Measurements from ENCODE around the gene TCF25.
"Not testable (repeated sequence)": the region's sequence is repeated elsewhere in the genome, so short reads cannot be mapped to it uniquely, and the experiment has no call there.

Gene TCF25

DNA sequence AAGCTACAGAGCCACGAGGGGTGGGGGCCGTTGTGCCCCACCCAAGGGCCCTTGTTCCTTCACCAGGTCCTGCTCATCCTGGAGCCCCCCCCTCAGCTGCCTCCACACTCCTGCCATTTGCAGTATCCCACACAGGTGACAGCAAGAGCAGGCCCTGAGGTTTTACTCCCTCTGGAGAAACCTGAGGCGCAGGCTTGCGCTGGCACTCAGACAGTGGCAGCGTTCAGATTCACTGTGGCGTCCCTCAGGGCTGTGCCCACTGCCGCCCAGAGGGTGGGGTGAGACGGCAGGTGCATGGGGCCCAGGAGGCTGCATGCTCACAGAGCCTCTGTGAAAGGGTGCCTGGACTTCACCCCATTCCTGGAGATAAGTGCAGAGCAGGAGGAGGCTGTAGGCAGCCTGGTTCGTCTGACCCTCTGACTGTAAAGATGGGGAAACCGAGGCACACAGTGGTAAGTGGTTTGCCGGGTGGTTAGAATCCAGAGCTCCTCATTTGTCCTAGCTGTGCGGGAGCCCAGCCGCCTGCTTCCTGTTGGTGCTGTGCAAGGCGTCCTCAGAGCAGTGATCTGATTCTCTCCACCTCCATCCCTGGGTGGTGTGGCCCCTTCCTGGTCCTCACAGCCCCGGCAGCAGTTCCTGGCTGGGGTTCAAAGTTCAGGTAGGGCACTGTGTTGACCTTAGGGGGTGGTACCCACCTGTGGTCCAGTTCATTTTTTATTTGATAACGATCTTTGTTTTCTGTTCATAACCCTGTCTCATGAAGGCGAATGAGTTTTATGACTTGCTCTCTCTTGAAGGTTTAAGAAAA lies 43.6 kb upstream of the TCF25 start:
- Histone ChIP-seq H3K9ac (ENCODE audit: low read depth, low read length, poor library complexity) (peak overlapping the region; percentile 21), H3K4me2 (ENCODE audit: insufficient read depth, low read length, poor library complexity, severe bottlenecking) (no peak overlapping the region), H2AFZ (ENCODE audit: low read length) (no peak overlapping the region), H3K79me1 (ENCODE audit: low read depth, low read length) (peaks cover 2% of the 10 kb centered on the region), H3K4ac (ENCODE audit: low read length) (no peak overlapping the region), H2AK5ac (ENCODE audit: low read depth, low read length) (no peak overlapping the region), H3K36me3 (replicated peaks in 1 of 2; ENCODE audit: control insufficient read depth in 2 of 2, insufficient read depth in 2 of 2, low read length in 2 of 2) (peaks cover 2 to 16% of the 10 kb centered on the region in 2 donors), H2BK5ac (ENCODE audit: low read length) (no peak overlapping the region), H3K18ac (ENCODE audit: low read length) (peak overlapping the region; percentile 17), H4K91ac (ENCODE audit: low read depth, low read length, poor library complexity) (no peak overlapping the region), H3K27ac (replicated peaks; ENCODE audit: low read length) (no peak overlapping the region), H2BK120ac (ENCODE audit: low read depth, low read length) (no peak overlapping the region), H3K23ac (ENCODE audit: low read depth, low read length, poor library complexity) (peak overlapping the region; percentile 61), H3K4me3 (ENCODE audit: low read length in 2 of 2) (peak overlapping the region; percentile 46 to 75), H4K8ac (ENCODE audit: low read depth, low read length) (no peak overlapping the region), H3K4me1 (ENCODE audit: control insufficient read depth in 2 of 2, insufficient read depth in 1 of 2, low read depth in 1 of 2, low read length in 2 of 2) (peaks cover 4 to 13% of the 10 kb centered on the region in 2 donors), H2BK15ac (ENCODE audit: low read length) (no peak overlapping the region), H3K14ac (ENCODE audit: low read length) (no peak overlapping the region), H3K27me3 (ENCODE audit: control insufficient read depth in 3 of 3, insufficient read depth in 3 of 3, low read depth in 1 of 3, low read length in 3 of 3) (no peaks in the 10 kb centered on the region), H3K9me3 (replicated peaks in 1 of 2; ENCODE audit: control insufficient read depth in 2 of 2, insufficient read depth in 1 of 2, low read depth in 1 of 2, low read length in 2 of 2) (peaks cover 3 to 5% of the 10 kb centered on the region in 2 donors), H2BK12ac (ENCODE audit: low read length) (no peak overlapping the region)
- DNase-seq (ENCODE audit: low spot score), result no peak
- no CpG with 5 or more reads among the region's 17 CpGs for WGBS, 2 donors (ENCODE audit: extremely low coverage in 2 of 2, insufficient read length in 2 of 2, insufficient replicate concordance in 1 of 2)

DNA sequence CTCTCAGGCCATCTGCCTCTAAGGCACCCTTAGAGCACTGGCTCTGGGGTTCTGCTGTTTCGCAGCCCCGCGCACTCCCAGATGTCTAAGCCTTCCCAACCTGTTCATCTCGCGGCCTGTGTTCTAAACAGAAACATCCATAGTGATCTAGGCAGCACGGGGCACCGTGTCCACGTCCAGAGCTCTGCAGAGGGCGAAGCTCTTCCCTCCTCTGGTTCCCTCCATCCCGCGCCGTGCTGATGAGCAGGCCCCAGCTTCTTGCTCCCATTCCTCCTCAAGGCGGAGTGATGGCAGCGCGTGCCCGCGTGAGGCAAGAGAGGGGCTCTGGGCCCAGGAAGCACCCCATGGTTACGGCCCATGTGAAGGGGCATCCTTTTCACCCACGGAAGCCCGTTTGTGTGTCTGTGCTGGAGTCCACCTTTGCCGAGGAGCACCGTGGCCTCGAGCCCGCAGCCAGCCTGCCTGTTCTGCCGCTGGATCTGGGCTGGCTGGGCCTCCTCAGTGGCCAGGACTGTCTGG lies 41.5 kb upstream of the TCF25 start:
- Histone ChIP-seq H4K8ac (ENCODE audit: low read depth, low read length) (no peak overlapping the region), H3K9me3 (replicated peaks in 1 of 2; ENCODE audit: control insufficient read depth in 2 of 2, insufficient read depth in 1 of 2, low read depth in 1 of 2, low read length in 2 of 2) (peaks cover 7 to 8% of the 10 kb centered on the region in 2 donors), H3K27ac (replicated peaks; ENCODE audit: low read length) (no peak overlapping the region), H3K23ac (ENCODE audit: low read depth, low read length, poor library complexity) (peak overlapping the region; percentile 73), H3K14ac (ENCODE audit: low read length) (peak overlapping the region; percentile 21), H2BK5ac (ENCODE audit: low read length) (no peak overlapping the region), H3K4me1 (ENCODE audit: control insufficient read depth in 2 of 2, insufficient read depth in 1 of 2, low read depth in 1 of 2, low read length in 2 of 2) (peaks cover 4 to 13% of the 10 kb centered on the region in 2 donors), H3K36me3 (replicated peaks in 1 of 2; ENCODE audit: control insufficient read depth in 2 of 2, insufficient read depth in 2 of 2, low read length in 2 of 2) (peaks cover 4 to 29% of the 10 kb centered on the region in 2 donors), H2BK120ac (ENCODE audit: low read depth, low read length) (no peak overlapping the region), H3K4me2 (ENCODE audit: insufficient read depth, low read length, poor library complexity, severe bottlenecking) (no peak overlapping the region), H3K27me3 (ENCODE audit: control insufficient read depth in 3 of 3, insufficient read depth in 3 of 3, low read depth in 1 of 3, low read length in 3 of 3) (no peaks in the 10 kb centered on the region), H2BK12ac (ENCODE audit: low read length) (no peak overlapping the region), H3K79me1 (ENCODE audit: low read depth, low read length) (peaks cover 2% of the 10 kb centered on the region), H3K18ac (ENCODE audit: low read length) (no peak overlapping the region), H3K4ac (ENCODE audit: low read length) (no peak overlapping the region), H2AK5ac (ENCODE audit: low read depth, low read length) (no peak overlapping the region), H4K91ac (ENCODE audit: low read depth, low read length, poor library complexity) (no peak overlapping the region), H2BK15ac (ENCODE audit: low read length) (no peak overlapping the region), H3K4me3 (ENCODE audit: low read length in 2 of 2) (no peak overlapping the region), H3K9ac (ENCODE audit: low read depth, low read length, poor library complexity) (peak overlapping the region; percentile 16), H2AFZ (ENCODE audit: low read length) (no peak overlapping the region)
- DNase-seq (ENCODE audit: low spot score), result no peak
- no CpG with 5 or more reads among the region's 25 CpGs for WGBS, 2 donors (ENCODE audit: extremely low coverage in 2 of 2, insufficient read length in 2 of 2, insufficient replicate concordance in 1 of 2)

DNA sequence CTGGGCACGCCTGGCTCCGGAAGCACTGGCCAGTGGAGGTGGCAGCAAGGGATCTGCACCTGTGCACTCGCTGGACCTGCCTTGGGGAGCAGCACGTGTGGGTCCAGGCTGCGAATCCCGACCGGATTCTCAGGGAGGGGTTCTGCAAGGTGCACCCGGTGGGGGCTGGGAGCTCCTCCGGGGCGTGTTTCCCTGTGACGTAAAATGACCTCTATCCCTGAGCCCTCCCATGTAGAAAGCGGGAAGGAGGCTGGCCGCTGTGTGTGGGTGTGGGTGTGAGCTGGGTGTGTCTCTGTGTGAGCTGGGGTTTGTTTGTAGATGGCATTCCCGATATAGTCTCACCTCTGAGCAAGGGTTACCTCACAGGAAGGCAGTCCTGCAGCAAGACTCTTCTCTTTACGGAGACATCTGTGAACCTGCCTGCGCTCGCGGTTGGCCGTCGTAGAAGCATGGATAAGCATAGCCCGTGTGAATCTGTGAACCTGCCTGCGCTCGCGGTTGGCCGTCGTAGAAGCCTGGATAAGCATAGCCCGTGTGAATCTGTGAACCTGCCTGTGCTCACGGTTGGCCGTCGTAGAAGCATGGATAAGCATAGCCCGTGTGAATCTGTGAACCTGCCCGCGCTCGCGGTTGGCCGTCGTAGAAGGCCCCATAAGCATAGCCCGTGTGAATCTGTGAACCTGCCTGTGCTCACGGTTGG lies 39.6 kb upstream of the TCF25 start:
- H3K4ac ChIP-seq (ENCODE audit: low read length); H2AK5ac ChIP-seq (ENCODE audit: low read depth, low read length); H2BK12ac ChIP-seq (ENCODE audit: low read length); H3K79me1 ChIP-seq (ENCODE audit: low read depth, low read length); H3K14ac ChIP-seq (ENCODE audit: low read length); H3K18ac ChIP-seq (ENCODE audit: low read length); H3K9ac ChIP-seq (ENCODE audit: low read depth, low read length, poor library complexity); H3K4me1 ChIP-seq (ENCODE audit: control insufficient read depth in 2 of 2, insufficient read depth in 1 of 2, low read depth in 1 of 2, low read length in 2 of 2); H2BK120ac ChIP-seq (ENCODE audit: low read depth, low read length); H3K27me3 ChIP-seq (ENCODE audit: control insufficient read depth in 3 of 3, insufficient read depth in 3 of 3, low read depth in 1 of 3, low read length in 3 of 3); H3K4me2 ChIP-seq (ENCODE audit: insufficient read depth, low read length, poor library complexity, severe bottlenecking); H3K9me3 ChIP-seq (replicated peaks in 1 of 2; ENCODE audit: control insufficient read depth in 2 of 2, insufficient read depth in 1 of 2, low read depth in 1 of 2, low read length in 2 of 2); H2BK15ac ChIP-seq (ENCODE audit: low read length); H2AFZ ChIP-seq (ENCODE audit: low read length); DNase-seq (ENCODE audit: low spot score); H2BK5ac ChIP-seq (ENCODE audit: low read length); H4K91ac ChIP-seq (ENCODE audit: low read depth, low read length, poor library complexity); H3K27ac ChIP-seq (replicated peaks; ENCODE audit: low read length): not testable (repeated sequence)
- Histone ChIP-seq H3K4me3 (ENCODE audit: low read length in 2 of 2) (peak overlapping the region in 1 of 2 donors; percentile 10), H3K36me3 (replicated peaks in 1 of 2; ENCODE audit: control insufficient read depth in 2 of 2, insufficient read depth in 2 of 2, low read length in 2 of 2) (peaks cover 4 to 37% of the 10 kb centered on the region in 2 donors), H4K8ac (ENCODE audit: low read depth, low read length) (peak overlapping the region; percentile 17), H3K23ac (ENCODE audit: low read depth, low read length, poor library complexity) (peak overlapping the region; percentile 65)
- WGBS, 2 donors (ENCODE audit: extremely low coverage in 2 of 2, insufficient read length in 2 of 2, insufficient replicate concordance in 1 of 2), result no CpG with 5 or more reads among the region's 39 CpGs

DNA sequence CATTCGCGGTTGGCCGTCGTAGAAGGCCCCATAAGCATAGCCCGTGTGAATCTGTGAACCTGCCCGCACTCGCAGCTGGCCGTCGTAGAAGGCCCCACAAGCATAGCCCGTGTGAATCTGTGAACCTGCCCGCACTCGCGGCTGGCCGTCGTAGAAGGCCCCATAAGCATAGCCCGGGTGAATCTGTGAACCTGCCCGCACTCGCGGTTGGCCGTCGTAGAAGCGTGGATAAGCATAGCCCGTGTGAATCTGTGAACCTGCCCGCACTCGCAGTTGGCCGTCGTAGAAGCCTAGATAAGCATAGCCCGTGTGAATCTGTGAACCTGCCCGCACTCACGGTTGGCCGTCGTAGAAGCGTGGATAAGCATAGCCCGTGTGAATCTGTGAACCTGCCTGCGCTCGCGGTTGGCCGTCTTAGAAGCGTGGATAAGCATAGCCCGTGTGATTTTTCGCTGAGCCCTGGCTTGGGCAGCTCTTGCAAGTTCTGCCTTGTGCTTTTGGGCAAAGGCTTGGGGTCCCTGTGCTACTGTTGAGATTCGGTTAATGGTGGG lies 38.5 kb upstream of the TCF25 start:
- H2BK15ac ChIP-seq (ENCODE audit: low read length); H2BK120ac ChIP-seq (ENCODE audit: low read depth, low read length); H2AFZ ChIP-seq (ENCODE audit: low read length); H2BK5ac ChIP-seq (ENCODE audit: low read length); H3K4me2 ChIP-seq (ENCODE audit: insufficient read depth, low read length, poor library complexity, severe bottlenecking); H2AK5ac ChIP-seq (ENCODE audit: low read depth, low read length); H3K27ac ChIP-seq (replicated peaks; ENCODE audit: low read length); H2BK12ac ChIP-seq (ENCODE audit: low read length); H3K4ac ChIP-seq (ENCODE audit: low read length); H3K9ac ChIP-seq (ENCODE audit: low read depth, low read length, poor library complexity); H3K4me3 ChIP-seq (ENCODE audit: low read length in 2 of 2); H3K18ac ChIP-seq (ENCODE audit: low read length); H3K4me1 ChIP-seq (ENCODE audit: control insufficient read depth in 2 of 2, insufficient read depth in 1 of 2, low read depth in 1 of 2, low read length in 2 of 2); DNase-seq (ENCODE audit: low spot score); H4K91ac ChIP-seq (ENCODE audit: low read depth, low read length, poor library complexity); H3K79me1 ChIP-seq (ENCODE audit: low read depth, low read length); H3K14ac ChIP-seq (ENCODE audit: low read length); H3K27me3 ChIP-seq (ENCODE audit: control insufficient read depth in 3 of 3, insufficient read depth in 3 of 3, low read depth in 1 of 3, low read length in 3 of 3); H3K23ac ChIP-seq (ENCODE audit: low read depth, low read length, poor library complexity); H3K9me3 ChIP-seq (replicated peaks in 1 of 2; ENCODE audit: control insufficient read depth in 2 of 2, insufficient read depth in 1 of 2, low read depth in 1 of 2, low read length in 2 of 2): not testable (repeated sequence)
- H4K8ac ChIP-seq (ENCODE audit: low read depth, low read length), result peak overlapping the region; percentile 17
- peaks cover 4 to 36% of the 10 kb centered on the region in 2 donors for H3K36me3 ChIP-seq (replicated peaks in 1 of 2; ENCODE audit: control insufficient read depth in 2 of 2, insufficient read depth in 2 of 2, low read length in 2 of 2)
- no CpG with 5 or more reads among the region's 42 CpGs for WGBS, 2 donors (ENCODE audit: extremely low coverage in 2 of 2, insufficient read length in 2 of 2, insufficient replicate concordance in 1 of 2)

Data from neuronal stem cell (in vitro differentiated cells).